ENCODE data around the gene PPP3CA.

The PPP3CA gene

DNA sequence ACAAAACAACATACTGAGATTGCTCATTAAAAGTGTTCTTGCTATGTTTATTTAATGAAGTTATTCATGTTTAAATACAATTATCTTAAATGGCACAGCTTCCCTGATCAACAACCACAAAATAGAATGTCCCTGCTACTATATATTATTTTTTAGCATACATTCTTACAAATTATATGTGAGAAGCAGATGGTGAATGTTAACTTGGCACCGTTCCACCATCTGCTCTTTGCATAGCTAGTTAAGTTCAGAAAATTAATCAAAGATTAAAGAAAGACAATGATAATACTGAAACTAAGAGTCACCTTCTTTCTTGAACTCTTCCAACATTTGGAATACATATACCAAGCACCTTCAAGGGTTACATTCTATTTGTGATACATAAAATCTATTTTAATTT, 94.2 kb downstream of the PPP3CA start:
- POLR2A ChIA-PET, result no interaction called here
- no peak for DNase-seq (ENCODE audit: low read depth, low spot score)
- CTCF ChIA-PET, result no interaction called here
- no peak overlapping the region for H3K4me3 ChIP-seq (ENCODE audit: low read depth, low read length)
- TF ChIP-seq, protein P1, sequence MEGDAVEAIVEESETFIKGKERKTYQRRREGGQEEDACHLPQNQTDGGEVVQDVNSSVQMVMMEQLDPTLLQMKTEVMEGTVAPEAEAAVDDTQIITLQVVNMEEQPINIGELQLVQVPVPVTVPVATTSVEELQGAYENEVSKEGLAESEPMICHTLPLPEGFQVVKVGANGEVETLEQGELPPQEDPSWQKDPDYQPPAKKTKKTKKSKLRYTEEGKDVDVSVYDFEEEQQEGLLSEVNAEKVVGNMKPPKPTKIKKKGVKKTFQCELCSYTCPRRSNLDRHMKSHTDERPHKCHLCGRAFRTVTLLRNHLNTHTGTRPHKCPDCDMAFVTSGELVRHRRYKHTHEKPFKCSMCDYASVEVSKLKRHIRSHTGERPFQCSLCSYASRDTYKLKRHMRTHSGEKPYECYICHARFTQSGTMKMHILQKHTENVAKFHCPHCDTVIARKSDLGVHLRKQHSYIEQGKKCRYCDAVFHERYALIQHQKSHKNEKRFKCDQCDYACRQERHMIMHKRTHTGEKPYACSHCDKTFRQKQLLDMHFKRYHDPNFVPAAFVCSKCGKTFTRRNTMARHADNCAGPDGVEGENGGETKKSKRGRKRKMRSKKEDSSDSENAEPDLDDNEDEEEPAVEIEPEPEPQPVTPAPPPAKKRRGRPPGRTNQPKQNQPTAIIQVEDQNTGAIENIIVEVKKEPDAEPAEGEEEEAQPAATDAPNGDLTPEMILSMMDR (IDR thresholded peaks at IDR 0.05; ENCODE audit: insufficient read depth, low read length, missing control alignments), result no peak

DNA sequence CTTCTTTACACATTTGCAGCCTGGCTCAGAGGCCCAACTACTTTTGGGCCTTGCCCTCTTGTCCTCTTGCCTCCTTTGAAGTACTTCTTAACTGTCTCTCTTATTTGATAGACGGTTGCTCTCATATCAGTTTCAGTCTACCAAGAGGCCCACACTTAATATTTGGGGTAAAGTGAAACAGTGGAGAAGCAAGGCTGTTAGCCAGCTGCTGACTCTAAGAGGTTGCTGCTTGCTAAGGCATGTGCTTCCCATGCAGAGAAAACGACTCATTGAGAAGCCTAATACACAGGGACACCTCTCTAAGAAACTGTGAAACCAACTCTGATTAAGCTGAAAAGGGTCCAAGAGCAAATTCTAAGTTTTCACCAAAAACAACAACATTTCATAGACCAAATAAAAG, 94.6 kb downstream of the PPP3CA start:
- H3K4me3 ChIP-seq (ENCODE audit: low read depth, low read length), result no peak overlapping the region
- TF ChIP-seq, protein P1 (IDR thresholded peaks at IDR 0.05; ENCODE audit: insufficient read depth, low read length, missing control alignments), result no peak
- ChIA-PET POLR2A (no interaction called here), CTCF (no interaction called here)
- no peak for DNase-seq (ENCODE audit: low read depth, low spot score)

DNA sequence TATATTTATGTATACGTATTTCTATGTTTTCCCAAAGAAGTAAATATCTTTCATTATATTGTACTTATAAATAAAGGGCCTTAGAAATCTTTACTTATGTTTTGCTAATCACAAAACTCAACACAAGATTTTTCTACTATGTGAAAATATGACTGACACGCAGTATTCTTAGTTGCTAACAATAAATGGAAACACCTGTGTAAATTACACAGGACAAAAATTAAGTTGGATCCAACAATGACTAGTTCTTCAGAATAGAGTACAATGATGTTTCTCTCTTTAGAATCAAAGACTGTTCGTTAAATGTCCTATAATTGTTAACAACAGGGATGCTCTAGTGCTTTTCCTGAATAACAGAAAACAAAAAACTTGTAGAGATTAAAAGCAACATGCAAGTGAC, 96.1 kb downstream of the PPP3CA start:
- ChIA-PET CTCF (no interaction called here), POLR2A (no interaction called here)
- H3K4me3 ChIP-seq (ENCODE audit: low read depth, low read length), result no peak overlapping the region
- TF ChIP-seq, protein P1 (IDR thresholded peaks at IDR 0.05; ENCODE audit: insufficient read depth, low read length, missing control alignments), result no peak
- no peak for DNase-seq (ENCODE audit: low read depth, low spot score)

DNA sequence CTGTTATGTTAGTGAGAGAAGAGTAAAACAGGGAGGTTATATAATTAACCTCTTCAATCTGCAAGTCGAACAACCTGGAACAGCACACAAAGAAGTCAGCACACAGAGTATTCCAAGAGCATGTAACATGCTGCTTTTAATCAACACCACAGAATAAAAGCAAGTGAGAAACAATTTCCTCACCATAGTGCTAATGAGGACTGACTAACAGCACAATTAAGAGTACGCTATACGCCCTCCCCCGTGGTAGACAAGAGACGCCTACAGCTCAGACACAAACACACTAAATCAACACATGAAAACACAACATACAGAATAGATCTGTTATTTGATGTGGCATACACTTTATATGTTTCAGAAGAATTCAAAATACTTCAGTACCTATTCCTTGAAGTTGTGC, 103.0 kb downstream of the PPP3CA start:
- POLR2A ChIA-PET, result no interaction called here
- no peak for DNase-seq (ENCODE audit: low read depth, low spot score)
- CTCF ChIA-PET, result no interaction called here
- H3K4me3 ChIP-seq (ENCODE audit: low read depth, low read length), result no peak overlapping the region
- TF ChIP-seq, protein P1 (IDR thresholded peaks at IDR 0.05; ENCODE audit: insufficient read depth, low read length, missing control alignments), result no peak

DNA sequence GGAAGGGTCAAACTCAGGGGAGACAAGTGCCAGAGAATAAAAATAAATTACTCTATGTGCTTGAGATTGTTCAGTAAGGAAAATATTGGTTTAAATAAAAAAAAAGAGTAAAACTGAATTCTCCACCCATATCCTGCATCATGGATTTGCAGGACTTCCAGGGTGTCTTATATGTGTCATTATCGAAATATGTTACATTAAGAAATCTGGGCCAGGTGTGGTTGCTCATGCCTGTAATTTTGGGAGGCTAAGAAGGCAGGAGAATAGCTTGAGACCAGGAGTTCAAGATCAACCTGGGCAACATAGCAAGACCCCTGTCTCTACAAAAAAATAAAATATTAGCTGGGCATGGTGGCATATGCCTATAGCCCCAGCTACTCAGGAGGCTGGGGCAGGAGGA, 104.9 kb downstream of the PPP3CA start:
- ChIA-PET CTCF (no interaction called here), POLR2A (no interaction called here)
- DNase-seq (ENCODE audit: low read depth, low spot score), result no peak
- no peak overlapping the region for H3K4me3 ChIP-seq (ENCODE audit: low read depth, low read length)
- TF ChIP-seq, protein P1 (IDR thresholded peaks at IDR 0.05; ENCODE audit: insufficient read depth, low read length, missing control alignments), result no peak

DNA sequence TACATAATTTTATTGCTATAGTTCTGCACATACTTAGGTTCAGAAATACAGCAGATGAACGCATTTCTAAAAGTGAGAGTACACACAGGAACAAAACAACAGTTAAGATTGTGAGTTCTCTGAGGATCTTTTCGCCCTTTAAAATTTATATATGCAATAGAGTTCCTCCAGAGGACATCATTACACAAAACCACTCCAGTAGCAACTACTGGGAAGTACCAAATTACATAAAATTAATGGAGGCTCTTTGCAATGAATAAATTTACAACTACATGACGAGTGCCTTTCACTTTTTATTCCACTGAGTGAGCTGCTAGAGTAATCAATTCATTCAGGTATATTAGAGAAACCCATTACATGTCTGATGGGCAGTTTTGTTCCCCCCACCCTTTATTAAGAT, 107.2 kb downstream of the PPP3CA start:
- ChIA-PET CTCF (no interaction called here), POLR2A (no interaction called here)
- DNase-seq (ENCODE audit: low read depth, low spot score), result no peak
- TF ChIP-seq, protein P1 (IDR thresholded peaks at IDR 0.05; ENCODE audit: insufficient read depth, low read length, missing control alignments), result no peak
- H3K4me3 ChIP-seq (ENCODE audit: low read depth, low read length), result no peak overlapping the region
